Activated naive CD4-positive, alpha-beta T cell treated with anti-CD3 and anti-CD28 coated beads, Interleukin-2, amount 10 ng/mL, durations not matched to agents 7 days and 5 days (primary cell): Measurements from ENCODE around the gene TMEM26.
A peak's percentile ranks its signal among the peaks of the same experiment; 100 is the strongest.

ENCODE experiments used
- CTCF ChIA-PET: fragments of 350-600 bp; sonication (Branson Sonifier 250); formaldehyde crosslinking; loops from one replicate; lab custom pipeline; 2021; ENCODE audit warnings: antibody characterized with exemption; lab: Charles Lee
- DNase-seq: peaks from one replicate; pipeline ENCODE4 v3.0.0-alpha.2; 2020
- H3K27ac Mint-ChIP-seq: one replicate; pipeline ENCODE4 v1.8.0; 2021; ENCODE audit warnings: mild to moderate bottlenecking, moderate library complexity, mixed read lengths
- H3K27me3 Mint-ChIP-seq: one replicate; pipeline ENCODE4 v1.8.0; 2021; ENCODE audit warnings: mild to moderate bottlenecking, mixed read lengths
- H3K36me3 Mint-ChIP-seq: one replicate; pipeline ENCODE4 v1.8.0; 2021; ENCODE audit warnings: mixed read lengths
- H3K4me1 Mint-ChIP-seq: one replicate; pipeline ENCODE4 v1.8.0; 2021; ENCODE audit warnings: mixed read lengths
- H3K4me3 Mint-ChIP-seq: one replicate; pipeline ENCODE4 v1.8.0; 2021; ENCODE audit warnings: mild to moderate bottlenecking, moderate library complexity, mixed read lengths
- H3K9me3 Mint-ChIP-seq: one replicate; pipeline ENCODE4 v1.8.0; 2021; ENCODE audit warnings: mixed read lengths

TMEM26 gene

DNA sequence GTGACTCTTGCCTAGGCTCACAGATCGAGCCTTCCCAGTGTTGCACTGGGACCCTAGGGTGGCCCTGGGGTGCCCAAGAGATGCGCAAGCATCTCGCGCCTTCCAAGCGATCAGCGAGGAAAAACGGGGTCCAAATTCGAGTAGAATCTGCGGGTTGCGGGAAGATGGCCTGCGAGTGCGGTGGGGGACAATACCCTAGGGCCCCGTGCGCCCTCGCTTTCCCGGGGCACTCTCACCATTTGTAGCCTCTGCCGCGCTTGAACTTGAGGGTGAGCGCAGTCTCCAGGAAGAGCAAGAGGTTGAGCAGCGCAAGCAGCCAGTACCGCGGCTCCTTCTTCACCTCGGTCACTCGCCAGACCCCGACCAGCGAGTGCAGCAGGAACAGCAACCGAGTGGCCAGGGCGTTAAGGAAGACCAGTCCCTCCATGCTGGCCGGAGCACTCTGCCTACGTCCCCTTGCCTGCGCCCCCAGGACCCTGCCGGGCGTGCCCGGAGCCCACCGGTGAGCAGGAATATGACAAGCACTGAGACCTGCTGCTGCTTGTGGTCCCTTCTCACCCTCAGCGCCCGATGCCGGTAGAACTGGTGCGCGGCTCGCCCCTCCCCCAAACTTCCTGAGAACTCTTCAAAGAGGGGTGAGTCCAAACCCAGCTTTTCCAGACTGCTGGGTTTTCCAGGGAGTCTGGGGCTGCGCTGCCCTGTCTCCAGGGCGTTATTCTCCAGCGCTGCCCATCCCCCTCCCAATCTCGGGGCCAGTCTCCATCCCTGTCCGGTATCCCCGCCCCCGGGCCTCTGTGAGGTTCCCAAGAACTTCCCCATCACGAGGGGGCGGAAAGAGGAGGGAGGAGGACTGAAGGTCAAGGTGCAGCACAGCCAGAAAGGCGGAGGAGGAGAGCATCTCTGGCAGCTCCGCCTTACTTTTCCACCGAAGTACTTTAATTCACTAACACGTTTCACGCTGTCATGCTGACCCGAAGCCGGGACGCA is at the start of gene TMEM26:
Gene TMEM26, minus strand, starts transcription at position 727 of the 987 bp plus-strand sequence. Its CDS starts 300 bp downstream, at position 427.
- no peak within 1 kb of the TSS for H3K27ac Mint-ChIP-seq
- H3K4me3 Mint-ChIP-seq: peak within 1 kb of the TSS; percentile 18
- no peaks in the 10 kb centered on the region for H3K36me3 Mint-ChIP-seq
- H3K4me1 Mint-ChIP-seq: peaks cover 5% of the 10 kb centered on the region
- CTCF ChIA-PET: no interaction called here
- no peak for DNase-seq
- H3K27me3 Mint-ChIP-seq: peaks cover 47% of the 10 kb centered on the region
- H3K9me3 Mint-ChIP-seq: no peaks in the 10 kb centered on the region

DNA sequence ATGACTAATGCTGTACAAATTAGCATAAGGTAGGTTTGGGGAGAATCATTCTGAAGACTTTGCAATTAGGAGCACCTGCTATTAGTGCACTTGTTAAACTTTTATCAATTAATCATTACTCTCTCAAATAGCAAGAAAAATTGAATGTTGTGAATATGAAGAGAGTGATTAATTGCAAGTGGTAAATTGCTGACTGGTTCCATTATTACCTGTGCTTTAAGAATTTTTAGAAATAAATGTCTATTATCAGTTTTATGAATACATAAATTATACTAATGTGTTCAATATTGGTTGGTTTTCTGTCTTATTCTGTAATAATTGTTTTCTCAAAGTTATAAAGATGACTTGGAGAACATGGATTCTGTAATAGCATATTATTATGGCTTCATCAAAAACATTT is 47.3 kb upstream of the TMEM26 start:
- Mint-ChIP-seq H3K36me3 (no peaks in the 10 kb centered on the region), H3K27me3 (no peaks in the 10 kb centered on the region), H3K4me1 (no peaks in the 10 kb centered on the region), H3K4me3 (no peak overlapping the region), H3K9me3 (no peaks in the 10 kb centered on the region), H3K27ac (no peak overlapping the region)
- CTCF ChIA-PET: no interaction called here
- no peak for DNase-seq

- Mint-ChIP-seq H3K9me3 (no peaks in the 10 kb centered on the region), H3K4me3 (no peak overlapping the region), H3K27ac (no peak overlapping the region), H3K4me1 (no peaks in the 10 kb centered on the region), H3K27me3 (peaks cover 4% of the 10 kb centered on the region), H3K36me3 (no peaks in the 10 kb centered on the region)
- CTCF ChIA-PET: no interaction called here
- no peak for DNase-seq
Measured at GRCh38 chr10:61492364-61492995, 39.3 kb upstream of the TMEM26 start.

GRCh38 chr10:61487506-61487905 is 34.3 kb upstream of the TMEM26 start:
- CTCF ChIA-PET: no interaction called here
- no peak for DNase-seq
- Mint-ChIP-seq H3K9me3 (no peaks in the 10 kb centered on the region), H3K36me3 (no peaks in the 10 kb centered on the region), H3K4me1 (no peaks in the 10 kb centered on the region), H3K4me3 (no peak overlapping the region), H3K27me3 (peaks cover 4% of the 10 kb centered on the region), H3K27ac (no peak overlapping the region)

DNA sequence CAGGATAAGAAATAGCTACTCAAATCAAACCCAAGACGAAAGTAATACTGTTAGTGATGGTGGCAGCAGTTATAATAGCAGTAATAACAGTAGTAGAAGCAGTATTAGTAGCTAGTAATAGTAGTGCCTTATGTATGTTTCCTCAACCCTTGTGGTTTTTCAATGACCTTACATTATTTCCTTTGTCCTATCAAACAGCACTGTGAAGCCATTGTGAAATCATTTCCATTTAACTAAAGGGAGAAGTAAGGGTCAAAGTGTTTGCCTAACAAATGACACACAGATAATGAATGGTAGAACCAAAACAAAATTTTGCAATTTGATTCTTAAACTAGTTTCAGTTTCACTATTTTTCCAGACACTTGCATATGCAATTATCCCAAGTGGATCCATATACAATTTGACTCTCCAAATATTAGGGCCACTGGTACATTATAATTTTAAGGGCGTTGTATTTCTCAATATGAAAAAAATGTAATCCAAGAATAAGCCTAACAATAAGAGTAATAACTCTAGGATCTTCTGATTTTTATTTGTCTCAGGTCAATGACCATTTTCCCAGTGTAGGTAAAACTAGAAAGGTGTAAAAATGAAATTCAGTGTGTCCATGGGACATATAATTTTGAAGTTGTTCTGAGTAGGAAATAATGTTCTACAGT is 33.7 kb upstream of the TMEM26 start:
- H3K9me3 Mint-ChIP-seq: no peaks in the 10 kb centered on the region
- no peaks in the 10 kb centered on the region for H3K36me3 Mint-ChIP-seq
- H3K4me3 Mint-ChIP-seq: no peak overlapping the region
- no peaks in the 10 kb centered on the region for H3K4me1 Mint-ChIP-seq
- CTCF ChIA-PET: no interaction called here
- H3K27ac Mint-ChIP-seq: no peak overlapping the region
- H3K27me3 Mint-ChIP-seq: peaks cover 4% of the 10 kb centered on the region
- no peak for DNase-seq

- no peaks in the 10 kb centered on the region for H3K9me3 Mint-ChIP-seq
- H3K4me3 Mint-ChIP-seq: no peak overlapping the region
- peaks cover 4% of the 10 kb centered on the region for H3K27me3 Mint-ChIP-seq
- CTCF ChIA-PET: no interaction called here
- H3K27ac Mint-ChIP-seq: no peak overlapping the region
- H3K36me3 Mint-ChIP-seq: no peaks in the 10 kb centered on the region
- no peaks in the 10 kb centered on the region for H3K4me1 Mint-ChIP-seq
- no peak for DNase-seq
Measured at GRCh38 chr10:61486251-61486650, 33.1 kb upstream of the TMEM26 start.

- Mint-ChIP-seq H3K4me3 (no peak overlapping the region), H3K27me3 (no peaks in the 10 kb centered on the region), H3K36me3 (no peaks in the 10 kb centered on the region), H3K4me1 (no peaks in the 10 kb centered on the region), H3K9me3 (no peaks in the 10 kb centered on the region), H3K27ac (no peak overlapping the region)
- CTCF ChIA-PET: no interaction called here
- DNase-seq: no peak
Measured at GRCh38 chr10:61481597-61481996, 28.4 kb upstream of the TMEM26 start.

DNA sequence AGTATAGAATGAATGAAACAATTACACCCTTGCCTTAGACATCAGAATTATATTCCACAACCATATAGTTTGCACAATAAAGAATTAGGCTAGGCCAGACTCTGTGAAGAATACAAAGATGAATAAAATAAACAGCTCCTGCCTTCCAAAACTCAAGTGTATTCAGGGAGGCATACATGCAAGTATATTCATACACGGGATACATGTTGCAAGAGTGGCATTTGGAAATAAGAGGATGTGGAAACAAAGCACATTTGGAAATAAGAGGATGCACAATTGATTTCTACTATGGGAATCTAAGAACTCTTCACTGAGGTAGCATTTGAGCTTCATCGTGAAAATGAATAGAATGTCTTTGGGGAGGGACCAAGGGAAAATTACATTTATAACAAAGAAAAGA is 27.0 kb upstream of the TMEM26 start:
- DNase-seq: no peak
- Mint-ChIP-seq H3K27ac (no peak overlapping the region), H3K4me3 (no peak overlapping the region), H3K27me3 (no peaks in the 10 kb centered on the region), H3K9me3 (no peaks in the 10 kb centered on the region), H3K36me3 (no peaks in the 10 kb centered on the region), H3K4me1 (no peaks in the 10 kb centered on the region)
- CTCF ChIA-PET: no interaction called here

- Mint-ChIP-seq H3K9me3 (no peaks in the 10 kb centered on the region), H3K27ac (no peak overlapping the region), H3K36me3 (no peaks in the 10 kb centered on the region), H3K4me3 (no peak overlapping the region), H3K27me3 (no peaks in the 10 kb centered on the region), H3K4me1 (no peaks in the 10 kb centered on the region)
- CTCF ChIA-PET: no interaction called here
- no peak for DNase-seq
Measured at GRCh38 chr10:61478621-61479312, 25.6 kb upstream of the TMEM26 start.

- CTCF ChIA-PET: no interaction called here
Measured at GRCh38 chr10:61477451-61477850, 24.3 kb upstream of the TMEM26 start.

DNA sequence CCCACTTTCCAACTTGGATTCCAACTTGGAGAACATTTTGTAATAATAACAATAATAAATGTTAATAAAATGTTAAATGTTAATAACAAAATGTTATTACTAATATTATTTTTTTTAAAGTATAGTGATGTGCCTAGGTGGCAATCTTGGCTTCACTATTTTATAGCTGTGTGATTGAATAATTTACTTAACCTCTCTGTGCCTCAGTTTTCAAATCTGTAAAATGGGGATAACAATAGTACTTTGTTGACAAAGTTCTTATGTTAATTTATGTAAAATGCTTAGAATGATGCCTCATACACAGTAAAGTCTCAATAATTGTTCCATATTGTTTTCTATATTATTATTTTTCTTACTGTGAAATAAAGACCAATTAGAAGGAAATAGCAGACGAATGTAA is 23.3 kb upstream of the TMEM26 start:
- H3K36me3 Mint-ChIP-seq: no peaks in the 10 kb centered on the region
- no peaks in the 10 kb centered on the region for H3K27me3 Mint-ChIP-seq
- H3K4me3 Mint-ChIP-seq: no peak overlapping the region
- no peak overlapping the region for H3K27ac Mint-ChIP-seq
- H3K4me1 Mint-ChIP-seq: no peaks in the 10 kb centered on the region
- CTCF ChIA-PET: no interaction called here
- H3K9me3 Mint-ChIP-seq: no peaks in the 10 kb centered on the region
- no peak for DNase-seq

More at GRCh38 chr10:61477451-61477850, 24.3 kb upstream of the TMEM26 start:
- Mint-ChIP-seq H3K4me1 (no peaks in the 10 kb centered on the region), H3K27me3 (no peaks in the 10 kb centered on the region), H3K36me3 (no peaks in the 10 kb centered on the region), H3K27ac (no peak overlapping the region), H3K4me3 (no peak overlapping the region), H3K9me3 (no peaks in the 10 kb centered on the region)
- no peak for DNase-seq

DNA sequence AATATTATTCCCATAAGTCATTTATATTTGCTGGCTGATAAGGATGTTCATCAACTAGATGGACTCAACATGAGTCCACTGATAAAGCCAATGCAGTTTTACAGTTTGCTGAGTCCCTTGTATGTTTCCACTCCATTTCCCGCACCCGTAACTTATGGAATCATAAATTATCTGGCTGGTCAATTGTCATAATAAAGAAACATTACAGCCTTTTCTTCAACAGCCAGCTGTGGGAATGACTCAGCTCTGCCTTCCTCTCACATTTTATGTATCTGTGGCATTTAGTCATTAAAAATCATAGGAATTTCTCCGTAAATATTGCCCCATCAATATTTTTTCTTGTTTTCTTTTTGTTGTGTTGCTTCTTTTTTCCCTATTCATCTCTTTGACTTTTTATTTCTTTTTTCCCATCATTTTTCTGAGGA is 22.3 kb upstream of the TMEM26 start:
- H3K9me3 Mint-ChIP-seq: no peaks in the 10 kb centered on the region
- no peaks in the 10 kb centered on the region for H3K36me3 Mint-ChIP-seq
- H3K4me1 Mint-ChIP-seq: no peaks in the 10 kb centered on the region
- H3K27ac Mint-ChIP-seq: no peak overlapping the region
- CTCF ChIA-PET: no interaction called here
- DNase-seq: no peak
- H3K4me3 Mint-ChIP-seq: no peak overlapping the region
- H3K27me3 Mint-ChIP-seq: no peaks in the 10 kb centered on the region

DNA sequence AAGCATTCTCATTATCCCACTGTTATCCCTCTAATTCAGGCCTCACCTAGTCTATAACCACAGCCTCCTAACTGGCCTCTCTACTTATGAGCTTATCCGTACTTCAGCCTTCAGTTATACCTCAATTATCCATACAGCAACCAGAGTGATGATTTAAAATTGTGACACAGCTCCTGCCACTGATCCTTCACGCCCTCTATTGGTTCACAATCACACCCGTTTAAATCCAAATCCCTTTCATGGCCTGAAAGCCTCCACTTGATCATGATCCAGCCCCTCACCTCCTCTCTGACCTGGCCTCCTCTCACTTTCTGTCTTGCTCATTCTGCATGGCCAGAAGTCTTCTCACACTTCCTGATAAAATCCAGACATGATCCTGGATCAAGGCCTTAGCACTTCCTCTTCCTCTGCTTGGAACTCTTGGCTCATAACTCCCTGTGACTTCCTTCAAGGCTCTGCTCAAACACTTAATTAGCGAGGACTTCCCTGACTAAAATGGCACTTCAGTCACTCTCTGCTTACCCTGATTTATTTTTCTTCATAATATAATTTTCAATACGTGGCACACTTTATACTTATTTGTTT is 19.0 kb upstream of the TMEM26 start:
- CTCF ChIA-PET: no interaction called here
- Mint-ChIP-seq H3K27ac (no peak overlapping the region), H3K36me3 (no peaks in the 10 kb centered on the region), H3K4me1 (no peaks in the 10 kb centered on the region), H3K9me3 (no peaks in the 10 kb centered on the region), H3K4me3 (no peak overlapping the region), H3K27me3 (no peaks in the 10 kb centered on the region)
- DNase-seq: no peak

DNA sequence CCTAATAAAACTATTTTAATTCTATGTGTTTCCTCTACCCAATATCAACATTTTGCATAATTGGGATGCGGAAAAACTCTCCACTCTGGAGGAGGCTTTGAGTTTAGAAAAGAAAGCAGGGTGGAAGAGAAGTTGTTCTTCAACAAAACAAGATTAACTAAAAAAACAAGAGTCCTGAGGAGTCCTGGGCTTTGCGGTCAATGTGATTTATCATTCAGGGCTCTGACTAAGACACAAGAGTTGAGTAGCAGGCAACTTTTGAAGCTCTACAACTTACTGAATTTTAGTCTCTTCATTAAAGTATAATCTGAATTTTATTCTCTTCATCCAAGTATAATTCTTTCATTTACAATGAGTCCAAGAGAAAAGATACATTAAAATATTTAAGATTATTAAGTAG is 18.3 kb upstream of the TMEM26 start:
- no peaks in the 10 kb centered on the region for H3K27me3 Mint-ChIP-seq
- H3K4me1 Mint-ChIP-seq: no peaks in the 10 kb centered on the region
- H3K27ac Mint-ChIP-seq: no peak overlapping the region
- CTCF ChIA-PET: no interaction called here
- H3K4me3 Mint-ChIP-seq: no peak overlapping the region
- DNase-seq: no peak
- H3K36me3 Mint-ChIP-seq: no peaks in the 10 kb centered on the region
- no peaks in the 10 kb centered on the region for H3K9me3 Mint-ChIP-seq
